KMS-11 (cell line): ENCODE data around the gene CCDC146.
"Not testable (repeated sequence)": the region's sequence is repeated elsewhere in the genome, so short reads cannot be mapped to it uniquely, and the experiment has no call there.

ENCODE experiments used
- H2AFZ ChIP-seq: fragments of 200-600 bp; sonication (generic); 2 replicates; pipeline ENCODE4 v1.6.1; 2016; ENCODE audit warnings: antibody characterized with exemption, mixed run types, low read depth
- H3K27ac ChIP-seq: fragments of 200-600 bp; sonication (generic); 2 replicates; pipeline ENCODE4 v1.6.1; 2016; ENCODE audit warnings: mild to moderate bottlenecking, mixed run types
- H3K27me3 ChIP-seq: fragments of 200-600 bp; sonication (generic); 2 replicates; pipeline ENCODE4 v1.6.1; 2017; ENCODE audit warnings: mild to moderate bottlenecking, low read depth, mixed run types, moderate library complexity; ENCODE audit not compliant: insufficient read depth
- H3K36me3 ChIP-seq: fragments of 200-600 bp; sonication (generic); 2 replicates; pipeline ENCODE4 v1.6.1; 2017; ENCODE audit warnings: mild to moderate bottlenecking, mixed run types; ENCODE audit not compliant: insufficient read depth
- H3K4me1 ChIP-seq: fragments of 200-600 bp; sonication (generic); 2 replicates; pipeline ENCODE4 v1.6.1; 2016; ENCODE audit warnings: mild to moderate bottlenecking, low read depth, mixed run types; ENCODE audit not compliant: poor library complexity, severe bottlenecking
- H3K4me2 ChIP-seq: fragments of 200-600 bp; sonication (generic); 2 replicates; pipeline ENCODE4 v1.7.0; 2016; ENCODE audit warnings: mild to moderate bottlenecking, mixed run types
- H3K4me3 ChIP-seq: fragments of 200-600 bp; sonication (generic); IDR thresholded peaks from 2 replicates; pipeline ENCODE4 v1.6.1; 2017; ENCODE audit warnings: low read depth, low read length, mixed read lengths; ENCODE audit not compliant: insufficient read depth
- H3K79me2 ChIP-seq: fragments of 200-600 bp; sonication (generic); 2 replicates; pipeline ENCODE4 v1.6.1; 2016; ENCODE audit warnings: low read depth, mixed run types; ENCODE audit not compliant: insufficient read depth
- H3K9ac ChIP-seq: fragments of 200-600 bp; sonication (generic); 2 replicates; pipeline ENCODE4 v1.6.1; 2016; ENCODE audit warnings: mild to moderate bottlenecking, mixed run types
- H4K20me1 ChIP-seq: fragments of 200-600 bp; sonication (generic); 2 replicates; pipeline ENCODE4 v1.6.1; 2016; ENCODE audit warnings: mild to moderate bottlenecking, mixed run types; ENCODE audit not compliant: insufficient read depth
- CTCF ChIP-seq: fragments of 200-600 bp; sonication (generic); conservative IDR thresholded peaks from 2 replicates; pipeline ENCODE4 v1.6.1; 2017; ENCODE audit warnings: low read depth, mild to moderate bottlenecking, antibody characterized with exemption, low read length, moderate library complexity, mixed read lengths

Gene CCDC146

GRCh38 chr7:77208416-77208815 lies 86.0 kb downstream of the CCDC146 start:
- Histone ChIP-seq H3K36me3 (no peaks in the 10 kb centered on the region), H3K79me2 (no peaks in the 10 kb centered on the region), H2AFZ (no peak overlapping the region), H3K4me3 (no peak overlapping the region), H3K4me1 (no peaks in the 10 kb centered on the region), H3K27me3 (no peaks in the 10 kb centered on the region), H3K27ac (no peak overlapping the region), H4K20me1 (no peaks in the 10 kb centered on the region), H3K4me2 (no peak overlapping the region), H3K9ac (no peak overlapping the region)
- no peak for TF ChIP-seq CTCF

- H3K4me2 ChIP-seq: no peak overlapping the region
- H3K4me1 ChIP-seq: no peaks in the 10 kb centered on the region
- no peak overlapping the region for H3K27ac ChIP-seq
- H3K79me2 ChIP-seq: no peaks in the 10 kb centered on the region
- no peaks in the 10 kb centered on the region for H4K20me1 ChIP-seq
- no peak overlapping the region for H3K9ac ChIP-seq
- no peaks in the 10 kb centered on the region for H3K27me3 ChIP-seq
- no peaks in the 10 kb centered on the region for H3K36me3 ChIP-seq
- no peak overlapping the region for H3K4me3 ChIP-seq
- TF ChIP-seq CTCF: no peak
- H2AFZ ChIP-seq: no peak overlapping the region
Measured at GRCh38 chr7:77209479-77210139, 87.2 kb downstream of the CCDC146 start.

DNA sequence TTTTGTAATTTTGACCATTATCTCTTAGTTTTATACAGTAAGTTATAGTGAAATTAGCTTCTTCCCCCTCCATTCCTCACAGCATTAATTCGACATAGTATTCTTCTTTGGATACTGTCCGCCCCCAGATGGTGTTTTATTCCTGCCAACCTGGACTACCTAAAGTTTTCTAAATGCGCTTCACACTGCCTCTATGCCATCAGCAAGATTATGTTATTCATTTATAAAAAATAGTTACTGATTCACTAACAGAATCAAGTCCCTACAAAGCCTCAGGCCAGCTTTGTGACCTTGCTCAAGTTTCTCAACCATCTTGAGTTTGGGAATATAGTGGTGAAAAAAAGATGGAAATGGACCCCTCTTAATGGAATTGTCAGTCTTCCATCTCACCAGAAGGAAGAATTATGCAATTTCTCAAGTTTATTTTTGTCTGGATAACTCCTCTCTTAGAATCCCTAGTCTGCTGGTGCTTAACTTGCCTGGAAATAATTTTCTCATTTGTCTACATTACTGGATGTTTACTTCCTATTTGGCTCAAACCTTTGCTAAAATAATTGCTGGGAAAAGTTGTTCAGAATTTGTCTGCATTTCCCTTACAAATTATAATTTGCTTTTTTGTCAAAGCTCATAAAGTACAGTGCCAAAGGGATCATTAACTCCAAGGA lies 93.9 kb downstream of the CCDC146 start:
- Histone ChIP-seq H3K36me3 (no peaks in the 10 kb centered on the region), H3K4me2 (no peak overlapping the region), H3K4me3 (no peak overlapping the region), H3K9ac (no peak overlapping the region), H4K20me1 (no peaks in the 10 kb centered on the region), H3K79me2 (no peaks in the 10 kb centered on the region), H2AFZ (no peak overlapping the region), H3K27me3 (no peaks in the 10 kb centered on the region), H3K4me1 (no peaks in the 10 kb centered on the region), H3K27ac (no peak overlapping the region)
- TF ChIP-seq CTCF: no peak

- no peak overlapping the region for H2AFZ ChIP-seq
- no peaks in the 10 kb centered on the region for H3K27me3 ChIP-seq
- no peaks in the 10 kb centered on the region for H3K36me3 ChIP-seq
- H3K4me2 ChIP-seq: no peak overlapping the region
- no peaks in the 10 kb centered on the region for H3K79me2 ChIP-seq
- TF ChIP-seq CTCF: no peak
- H3K27ac ChIP-seq: no peak overlapping the region
- H3K9ac ChIP-seq: no peak overlapping the region
- no peaks in the 10 kb centered on the region for H3K4me1 ChIP-seq
- no peaks in the 10 kb centered on the region for H4K20me1 ChIP-seq
- no peak overlapping the region for H3K4me3 ChIP-seq
Measured at GRCh38 chr7:77217474-77218185, 95.2 kb downstream of the CCDC146 start.

GRCh38 chr7:77219701-77220331 lies 97.4 kb downstream of the CCDC146 start:
- not testable (repeated sequence) for H2AFZ ChIP-seq, H3K4me2 ChIP-seq, H3K4me3 ChIP-seq, H3K9ac ChIP-seq, H3K79me2 ChIP-seq, H3K27me3 ChIP-seq, H3K4me1 ChIP-seq, H3K27ac ChIP-seq, H3K36me3 ChIP-seq, H4K20me1 ChIP-seq
